ENCODE measurements around the gene STAC3. TPM values are rescaled to one million over a fixed set of nuclear protein-coding genes. Genes with fewer than 3 reads are reported as not detected.

Gene STAC3
- total RNA-seq, 1 experiment from 2014 or later: 2.5 TPM

GRCh38 chr12:57219993-57220754 is 30.8 kb downstream of the STAC3 start:
- Histone ChIP-seq H3K27me3 (ENCODE audit: insufficient read depth, low read length) (no peaks in the 10 kb centered on the region), H3K9me3 (ENCODE audit: control insufficient read depth in 1 of 2, insufficient read depth in 1 of 2, low read depth in 1 of 2, low read length in 2 of 2) (no peaks in the 10 kb centered on the region), H3K79me2 (ENCODE audit: insufficient read depth, low read length) (no peaks in the 10 kb centered on the region), H2AFZ (ENCODE audit: low read depth, low read length, poor library complexity, severe bottlenecking) (no peak overlapping the region), H4K20me1 (ENCODE audit: insufficient read depth) (no peaks in the 10 kb centered on the region), H3K4me1 (ENCODE audit: control insufficient read depth in 1 of 2, insufficient read depth in 2 of 2, low read length in 2 of 2) (peaks cover 6 to 30% of the 10 kb centered on the region in 2 experiments; a peak in 3 of 4 replicates), H3K4me2 (ENCODE audit: low read length) (no peak overlapping the region), H3K27ac (ENCODE audit: low read depth, low read length) (no peak overlapping the region), H3K36me3 (ENCODE audit: control insufficient read depth in 1 of 2, insufficient read depth in 2 of 2, low read length in 2 of 2) (no peaks in the 10 kb centered on the region), H3K4me3 (replicated peaks in 1 of 2; ENCODE audit: low read depth in 1 of 2, low read length in 2 of 2) (no peak overlapping the region), H3K9ac (ENCODE audit: low read length) (no peak overlapping the region), H3K9me2 (ENCODE audit: insufficient read depth) (no peaks in the 10 kb centered on the region)
- BruUV-seq (replicated peaks): no TSS peak
- no peak for ATAC-seq
- DNase-seq (ENCODE audit: low read depth, low spot score): no peak
- intact Hi-C loops (cut with micrococcal nuclease): no loop called here
- ChIA-PET CTCF (interaction anchor here (1.2 kb wide), 1 partner anchor 20 kb away, joined by 3 read pairs; no protein-coding TSS in a partner anchor), RAD21 (ENCODE audit: low non-redundant PET in 1 of 2, low total read pairs in 2 of 2, uncharacterized antibody in 2 of 2, unreplicated experiment in 2 of 2) (no interaction called here), POLR2A (no interaction called here)
- TF ChIP-seq CTCF (IDR thresholded peaks at IDR 0.05 in 2 of 3, conservative IDR thresholded peaks at IDR 0.05 in 1 of 3; ENCODE audit: borderline replicate concordance in 1 of 3, insufficient read depth in 1 of 3, low read depth in 2 of 3, low read length in 2 of 3) (no peak), YY1 (IDR thresholded peaks at IDR 0.05; ENCODE audit: extremely low read depth, insufficient replicate concordance, low read depth, low read length) (no peak), JUND (IDR thresholded peaks at IDR 0.05) (no peak), EZH2phosphoT487 (IDR thresholded peaks at IDR 0.05; ENCODE audit: borderline replicate concordance) (no peak), TCF7L2 (IDR thresholded peaks at IDR 0.05; ENCODE audit: borderline replicate concordance, extremely low read depth, insufficient read depth, insufficient read length) (no peak), SRF (IDR thresholded peaks at IDR 0.05; ENCODE audit: low read depth) (no peak), FOSL1 (IDR thresholded peaks at IDR 0.05; ENCODE audit: low read depth) (no peak)
- TF ChIP-seq, protein P1, sequence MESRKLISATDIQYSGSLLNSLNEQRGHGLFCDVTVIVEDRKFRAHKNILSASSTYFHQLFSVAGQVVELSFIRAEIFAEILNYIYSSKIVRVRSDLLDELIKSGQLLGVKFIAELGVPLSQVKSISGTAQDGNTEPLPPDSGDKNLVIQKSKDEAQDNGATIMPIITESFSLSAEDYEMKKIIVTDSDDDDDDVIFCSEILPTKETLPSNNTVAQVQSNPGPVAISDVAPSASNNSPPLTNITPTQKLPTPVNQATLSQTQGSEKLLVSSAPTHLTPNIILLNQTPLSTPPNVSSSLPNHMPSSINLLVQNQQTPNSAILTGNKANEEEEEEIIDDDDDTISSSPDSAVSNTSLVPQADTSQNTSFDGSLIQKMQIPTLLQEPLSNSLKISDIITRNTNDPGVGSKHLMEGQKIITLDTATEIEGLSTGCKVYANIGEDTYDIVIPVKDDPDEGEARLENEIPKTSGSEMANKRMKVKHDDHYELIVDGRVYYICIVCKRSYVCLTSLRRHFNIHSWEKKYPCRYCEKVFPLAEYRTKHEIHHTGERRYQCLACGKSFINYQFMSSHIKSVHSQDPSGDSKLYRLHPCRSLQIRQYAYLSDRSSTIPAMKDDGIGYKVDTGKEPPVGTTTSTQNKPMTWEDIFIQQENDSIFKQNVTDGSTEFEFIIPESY (IDR thresholded peaks at IDR 0.05; ENCODE audit: extremely low read depth, insufficient replicate concordance, low read length): no peak
- TF ChIP-seq, protein P2, sequence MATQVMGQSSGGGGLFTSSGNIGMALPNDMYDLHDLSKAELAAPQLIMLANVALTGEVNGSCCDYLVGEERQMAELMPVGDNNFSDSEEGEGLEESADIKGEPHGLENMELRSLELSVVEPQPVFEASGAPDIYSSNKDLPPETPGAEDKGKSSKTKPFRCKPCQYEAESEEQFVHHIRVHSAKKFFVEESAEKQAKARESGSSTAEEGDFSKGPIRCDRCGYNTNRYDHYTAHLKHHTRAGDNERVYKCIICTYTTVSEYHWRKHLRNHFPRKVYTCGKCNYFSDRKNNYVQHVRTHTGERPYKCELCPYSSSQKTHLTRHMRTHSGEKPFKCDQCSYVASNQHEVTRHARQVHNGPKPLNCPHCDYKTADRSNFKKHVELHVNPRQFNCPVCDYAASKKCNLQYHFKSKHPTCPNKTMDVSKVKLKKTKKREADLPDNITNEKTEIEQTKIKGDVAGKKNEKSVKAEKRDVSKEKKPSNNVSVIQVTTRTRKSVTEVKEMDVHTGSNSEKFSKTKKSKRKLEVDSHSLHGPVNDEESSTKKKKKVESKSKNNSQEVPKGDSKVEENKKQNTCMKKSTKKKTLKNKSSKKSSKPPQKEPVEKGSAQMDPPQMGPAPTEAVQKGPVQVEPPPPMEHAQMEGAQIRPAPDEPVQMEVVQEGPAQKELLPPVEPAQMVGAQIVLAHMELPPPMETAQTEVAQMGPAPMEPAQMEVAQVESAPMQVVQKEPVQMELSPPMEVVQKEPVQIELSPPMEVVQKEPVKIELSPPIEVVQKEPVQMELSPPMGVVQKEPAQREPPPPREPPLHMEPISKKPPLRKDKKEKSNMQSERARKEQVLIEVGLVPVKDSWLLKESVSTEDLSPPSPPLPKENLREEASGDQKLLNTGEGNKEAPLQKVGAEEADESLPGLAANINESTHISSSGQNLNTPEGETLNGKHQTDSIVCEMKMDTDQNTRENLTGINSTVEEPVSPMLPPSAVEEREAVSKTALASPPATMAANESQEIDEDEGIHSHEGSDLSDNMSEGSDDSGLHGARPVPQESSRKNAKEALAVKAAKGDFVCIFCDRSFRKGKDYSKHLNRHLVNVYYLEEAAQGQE (IDR thresholded peaks at IDR 0.05; ENCODE audit: low read depth): no peak
